NCI-H2196 (cell line): ENCODE results near the gene ESPN.

Experiments
- DNase-seq: peaks from one replicate; lab custom pipeline; 2025; ENCODE audit not compliant: unreplicated experiment; lab: John Stamatoyannopoulos, UW

Gene ESPN

DNA sequence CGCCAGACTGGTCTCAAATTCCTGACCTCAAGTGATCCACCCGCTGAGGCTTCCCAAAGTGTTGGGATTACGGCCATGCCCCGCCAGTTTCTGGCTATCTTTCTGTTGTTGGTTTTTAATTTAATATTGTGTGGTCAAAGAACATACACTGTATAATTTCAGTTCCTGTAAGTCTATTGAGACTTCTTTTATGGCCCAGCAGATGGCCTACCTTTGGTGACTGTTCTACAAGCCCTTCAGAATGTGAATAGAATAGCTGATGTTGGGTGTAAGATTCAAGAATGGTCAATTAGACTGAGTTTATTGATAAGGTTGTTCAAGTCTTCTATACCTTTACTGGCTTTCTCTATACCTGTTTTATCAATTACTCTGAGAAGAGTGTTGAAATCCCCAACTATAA lies 15.5 kb upstream of the ESPN start:
- DNase-seq: no peak

GRCh38 chr1:6409733-6410132 lies 14.8 kb upstream of the ESPN start:
- DNase-seq: no peak

GRCh38 chr1:6410248-6410893 lies 14.2 kb upstream of the ESPN start:
- no peak for DNase-seq

DNA sequence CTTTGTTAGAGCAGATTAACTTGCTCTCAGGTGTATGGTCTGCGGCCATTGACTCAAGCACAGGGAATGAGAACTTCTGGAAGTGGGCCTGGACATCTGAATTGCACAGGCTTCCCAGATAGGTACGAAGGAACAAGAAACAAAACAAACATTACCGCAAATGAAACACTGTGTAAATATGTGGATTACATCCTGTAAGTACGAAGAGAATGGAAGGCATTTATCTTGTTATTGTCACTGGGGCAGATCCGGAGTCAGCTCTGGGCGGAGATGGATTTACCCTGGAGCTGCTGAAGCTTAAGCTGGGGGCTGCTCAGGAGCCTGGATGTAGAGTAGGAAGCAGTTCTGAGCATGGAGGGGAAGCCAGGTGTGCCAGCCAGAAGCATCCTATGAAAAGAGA lies 11.7 kb upstream of the ESPN start:
- no peak for DNase-seq

- DNase-seq: no peak
Observed at GRCh38 chr1:6414443-6414844, 10.1 kb upstream of the ESPN start.

DNA sequence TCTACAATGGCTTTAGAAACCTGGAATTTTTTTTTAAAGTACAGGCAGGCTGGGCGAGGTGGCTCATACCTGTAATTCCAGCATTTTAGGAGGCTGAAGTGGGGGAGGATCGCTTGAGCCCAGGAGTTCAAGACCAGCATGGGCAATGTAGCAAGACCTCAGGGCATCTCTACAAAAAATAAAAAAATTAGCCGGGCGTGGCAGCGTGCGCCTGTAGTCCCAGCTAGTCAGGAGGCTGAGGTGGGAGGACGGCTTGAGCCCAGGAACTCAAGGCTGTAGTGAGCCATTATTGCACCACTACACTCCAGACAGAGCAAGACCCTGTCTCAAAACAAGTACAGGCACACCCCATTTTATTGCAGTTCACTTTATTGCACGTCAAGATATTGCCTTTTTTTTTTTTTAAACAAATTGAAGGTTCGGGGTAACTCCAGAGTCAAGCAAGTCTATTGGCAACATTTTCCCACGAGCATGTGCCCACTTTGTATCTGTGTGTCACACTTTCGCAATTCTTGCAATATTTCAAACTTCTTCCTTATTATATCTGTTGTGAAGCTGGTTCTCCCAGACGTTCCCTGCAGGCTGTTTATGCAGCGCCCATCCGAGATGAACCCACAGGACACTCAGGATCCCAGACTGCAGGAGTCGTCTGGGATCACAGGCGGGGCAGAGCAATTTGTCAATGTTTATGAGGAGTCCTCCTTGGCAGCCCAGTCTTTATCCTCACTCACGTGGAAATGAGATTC lies 9.5 kb upstream of the ESPN start:
- DNase-seq: no peak

- DNase-seq: no peak
Observed at GRCh38 chr1:6416295-6416656, 8.3 kb upstream of the ESPN start.

- no peak for DNase-seq
Observed at GRCh38 chr1:6416906-6417305, 7.7 kb upstream of the ESPN start.

GRCh38 chr1:6417961-6418667 lies 6.5 kb upstream of the ESPN start:
- DNase-seq: no peak

- DNase-seq: no peak
Observed at GRCh38 chr1:6418668-6419396, 5.7 kb upstream of the ESPN start.

GRCh38 chr1:6419397-6419803 lies 5.2 kb upstream of the ESPN start:
- DNase-seq: no peak

GRCh38 chr1:6419804-6420453 lies 4.6 kb upstream of the ESPN start, which contains the start of gene HES2:
Gene HES2, minus strand, starts transcription at chr1:6419919. Its CDS starts 99 bp downstream, at chr1:6419820.
- DNase-seq: no peak

DNA sequence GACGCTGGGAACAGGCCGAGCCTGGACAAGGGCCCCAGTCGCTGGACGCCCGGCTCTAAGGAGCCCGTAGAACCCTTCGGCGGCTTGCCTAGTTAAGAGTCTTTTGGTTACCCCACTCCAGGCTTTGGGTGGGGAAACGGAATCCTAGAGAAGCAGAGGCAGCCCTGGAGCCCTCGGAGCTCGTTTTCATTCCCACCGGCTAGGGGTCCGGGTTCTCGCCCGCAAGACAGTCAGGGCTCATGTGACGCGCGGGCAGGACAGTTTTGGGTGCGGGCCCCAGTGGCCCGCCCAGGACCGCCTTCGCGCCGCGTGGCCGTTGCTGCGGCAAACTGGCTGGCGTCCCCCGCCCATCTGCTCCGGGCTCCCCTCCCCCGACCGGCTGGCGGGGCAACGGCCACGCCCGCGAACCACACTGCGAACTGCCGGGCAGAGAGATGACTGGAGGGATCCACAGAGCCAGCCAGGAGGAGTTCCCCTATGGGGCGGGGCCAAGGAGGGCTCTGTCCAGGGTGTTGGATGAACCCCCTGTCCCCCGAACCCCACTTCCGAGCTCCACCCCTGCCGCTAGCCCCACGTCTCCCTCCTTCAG lies 4.0 kb upstream of the ESPN start:
- no peak for DNase-seq

DNA sequence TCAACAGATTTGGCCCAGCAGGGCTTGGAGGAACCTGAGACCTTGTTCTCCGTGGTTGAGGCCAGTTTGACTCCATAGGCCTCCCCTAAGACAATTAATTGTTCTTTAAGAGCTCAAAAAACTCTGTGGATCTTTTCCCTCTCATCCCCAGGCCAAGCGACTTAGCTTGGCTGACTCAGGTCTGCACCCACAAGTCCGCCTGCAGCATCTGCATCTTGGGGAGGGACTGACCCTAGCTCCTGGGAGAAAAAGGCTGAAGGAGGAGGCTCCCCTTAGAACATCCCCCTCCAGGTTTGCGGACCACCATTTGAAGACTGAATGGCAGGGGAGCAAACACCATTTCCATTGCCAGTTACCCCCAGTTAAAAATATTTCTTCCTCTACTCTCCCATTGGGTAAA lies 3.3 kb upstream of the ESPN start:
- DNase-seq: no peak

DNA sequence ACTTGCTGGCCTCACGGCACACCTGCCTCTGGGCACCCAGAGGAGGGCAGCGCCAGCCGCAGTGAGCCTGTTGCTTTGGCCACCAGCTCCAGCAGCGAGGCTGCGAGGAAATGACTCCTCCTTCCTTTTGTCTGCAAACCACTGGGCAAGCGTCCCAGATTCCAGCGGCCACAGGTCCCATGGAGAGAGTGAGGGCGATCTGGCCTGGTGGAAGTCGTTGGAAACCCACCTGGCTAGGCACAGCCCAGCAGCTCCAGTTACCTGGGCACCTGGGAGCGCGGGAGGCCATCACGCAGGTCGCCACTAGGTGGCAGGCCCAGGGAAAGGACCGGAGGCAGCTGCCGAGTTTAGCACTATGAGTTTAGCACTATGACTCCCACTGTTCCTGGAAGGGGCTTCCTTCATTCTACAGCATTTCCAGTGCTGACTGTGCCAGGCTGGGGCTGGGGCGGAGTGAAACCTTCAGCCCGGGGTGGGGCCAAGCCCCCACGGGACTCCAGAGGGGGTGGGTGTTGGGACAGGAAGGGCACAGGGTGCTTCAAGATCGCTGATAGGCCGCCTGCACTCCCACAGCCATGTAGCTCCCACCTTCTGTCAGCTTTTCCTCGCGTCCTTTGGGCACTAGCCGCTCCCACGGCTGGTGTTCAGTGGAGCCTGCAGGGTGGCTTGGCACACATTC lies 1.1 kb upstream of the ESPN start:
- DNase-seq: peak; percentile 97

DNA sequence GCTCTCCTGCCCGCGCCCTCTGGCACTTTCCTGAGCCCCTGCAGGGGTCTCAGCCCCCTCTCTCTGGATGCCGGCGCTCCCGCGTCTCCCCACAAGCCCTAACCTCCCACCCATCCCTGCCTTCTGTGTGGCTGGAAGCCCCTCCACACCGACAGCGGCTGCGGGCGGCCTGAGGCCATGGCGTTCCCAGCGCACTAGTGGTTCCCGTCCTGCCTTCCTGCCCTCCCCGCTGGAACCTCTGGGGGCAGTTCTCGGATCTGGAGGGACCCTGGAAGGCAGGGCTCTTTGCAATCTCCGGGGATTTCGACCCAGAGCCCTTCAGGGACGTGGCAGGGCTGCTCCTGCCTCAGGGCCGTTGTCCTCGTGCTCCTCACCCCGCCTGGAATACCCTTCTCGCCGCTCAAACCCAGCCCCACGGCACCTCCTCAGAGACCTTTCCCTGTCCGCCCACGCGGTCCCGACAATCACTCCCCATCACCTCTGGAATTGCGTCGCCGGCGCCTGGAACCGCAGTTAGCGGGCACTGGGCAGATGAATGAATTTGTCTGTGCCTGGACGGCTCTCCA lies 493 bp upstream of the ESPN start:
- no peak for DNase-seq

DNA sequence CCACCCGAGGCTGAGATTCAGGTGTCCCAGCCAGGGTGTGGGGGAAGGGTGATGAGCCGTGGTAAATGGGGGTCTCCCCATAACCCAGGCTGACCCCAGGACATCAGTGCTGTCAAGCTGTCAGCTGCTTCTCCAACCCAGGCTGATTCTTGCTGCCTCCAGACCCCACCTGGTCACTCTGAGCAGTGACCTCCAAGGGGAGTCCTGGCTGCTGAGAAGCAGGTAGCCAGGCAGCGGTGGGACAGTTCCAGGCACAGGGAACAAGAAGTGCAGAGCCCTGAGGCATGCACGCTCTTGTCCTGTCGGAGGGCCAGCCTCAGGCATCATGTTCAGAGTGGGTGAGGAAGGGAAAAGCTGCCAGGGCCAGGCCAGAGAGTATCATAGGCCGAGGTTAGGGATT lies 1.1 kb downstream of the ESPN start:
- DNase-seq: no peak

GRCh38 chr1:6426277-6426971 lies 1.8 kb downstream of the ESPN start:
- DNase-seq: no peak

DNA sequence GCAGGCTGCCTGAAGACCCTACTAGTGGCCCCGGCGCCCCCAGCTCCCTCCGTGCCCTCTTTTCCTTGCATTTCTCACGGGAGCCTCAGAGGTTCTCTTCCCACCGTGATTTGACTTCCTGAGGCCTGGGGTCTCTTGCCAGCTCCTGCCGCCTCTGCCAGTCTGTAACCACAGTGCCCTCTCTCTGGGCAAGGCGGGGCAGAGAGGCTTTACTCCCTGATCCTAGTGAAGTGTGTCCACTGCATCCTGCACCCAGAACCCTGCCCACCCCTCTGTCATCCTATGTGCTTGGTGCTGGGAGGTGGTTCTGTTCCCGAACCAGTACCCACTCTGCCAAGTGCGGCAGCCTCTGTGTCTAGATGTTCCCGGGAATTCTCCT lies 2.4 kb downstream of the ESPN start:
- DNase-seq: no peak
